NCI-H82 (cell line): Measurements from ENCODE around the gene IYD.
A peak's percentile ranks its signal among the peaks of the same experiment; 100 is the strongest.
"Not testable (repeated sequence)": the region's sequence is repeated elsewhere in the genome, so short reads cannot be mapped to it uniquely, and the experiment has no call there.

Experiments
- DNase-seq: peaks from one replicate; lab custom pipeline; 2025; lab: John Stamatoyannopoulos, UW

IYD gene

DNA sequence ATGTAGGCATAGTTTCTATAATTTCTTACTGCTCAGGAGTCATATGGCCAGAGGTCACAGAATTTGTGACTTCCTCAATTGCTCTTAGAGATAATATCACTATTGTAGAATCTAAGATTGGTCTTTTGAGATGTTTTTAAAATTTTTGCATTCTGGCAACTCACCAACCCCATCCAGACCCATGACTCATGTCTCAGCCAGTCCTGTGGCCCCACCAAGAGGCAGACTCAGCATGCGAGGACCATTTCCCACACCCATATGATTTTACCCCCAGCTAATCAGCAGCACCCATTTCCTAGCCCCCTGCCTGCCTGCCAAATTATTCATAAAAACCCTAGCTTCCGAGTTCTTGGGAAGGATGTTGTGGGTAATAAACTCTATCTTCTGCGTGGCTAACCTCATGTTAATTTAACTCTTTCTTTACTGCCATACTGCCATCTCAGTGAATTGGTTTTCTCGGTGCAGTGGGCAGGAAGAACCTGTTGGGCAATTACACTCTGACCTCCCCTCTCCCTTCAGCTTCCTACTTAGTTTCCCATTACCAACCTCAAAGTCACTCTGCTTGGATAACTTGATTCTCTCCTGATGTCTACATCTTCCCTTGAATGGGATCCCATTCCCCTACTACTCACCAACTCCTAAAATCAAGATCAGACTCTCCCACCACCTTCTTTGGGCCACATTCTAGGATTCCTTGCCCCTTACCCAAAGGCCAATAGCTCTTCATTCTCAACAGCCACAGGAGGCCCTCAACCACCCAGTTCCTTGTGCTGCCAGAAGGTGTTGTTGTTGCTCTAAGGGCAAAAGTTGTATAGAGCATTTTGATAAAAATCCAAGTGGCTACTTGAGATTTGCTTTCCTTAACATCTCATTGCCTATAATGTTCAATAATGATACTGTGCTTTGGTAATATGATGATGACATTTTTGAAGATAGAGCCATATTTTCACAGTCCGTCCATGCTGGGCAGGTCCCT, 16.2 kb upstream of the IYD start:
- DNase-seq: no peak

- no peak for DNase-seq
Measured at GRCh38 chr6:150353445-150353844, 15.4 kb upstream of the IYD start.

GRCh38 chr6:150354754-150355571, 13.8 kb upstream of the IYD start:
- no peak for DNase-seq

- DNase-seq: no peak
Measured at GRCh38 chr6:150355932-150356331, 12.9 kb upstream of the IYD start.

- no peak for DNase-seq
Measured at GRCh38 chr6:150361876-150362275, 6.9 kb upstream of the IYD start.

- peak; percentile 21 for DNase-seq
Measured at GRCh38 chr6:150363733-150364132, 5.1 kb upstream of the IYD start.

- no peak for DNase-seq
Measured at GRCh38 chr6:150366118-150366778, 2.6 kb upstream of the IYD start.

DNA sequence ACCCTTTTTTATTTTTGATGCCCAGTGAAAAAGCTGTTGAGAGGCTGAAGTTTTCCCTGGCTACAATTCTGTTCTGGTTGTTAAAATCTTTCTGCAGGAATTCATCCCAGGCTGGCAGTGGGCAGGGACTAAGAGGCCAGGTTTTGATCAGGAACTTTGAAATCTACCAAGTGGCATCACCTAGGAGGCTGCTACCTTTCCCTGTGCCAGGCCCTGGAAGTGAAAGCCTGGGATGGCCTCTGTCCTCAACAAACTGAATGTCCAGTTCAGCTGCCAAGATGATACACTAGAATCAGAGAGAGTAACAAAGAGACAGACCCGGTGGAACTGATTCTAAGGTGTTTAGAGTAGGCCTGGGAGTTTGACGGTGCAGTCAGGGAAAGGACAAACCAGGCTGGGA, 596 bp downstream of the IYD start:
- DNase-seq: no peak

DNA sequence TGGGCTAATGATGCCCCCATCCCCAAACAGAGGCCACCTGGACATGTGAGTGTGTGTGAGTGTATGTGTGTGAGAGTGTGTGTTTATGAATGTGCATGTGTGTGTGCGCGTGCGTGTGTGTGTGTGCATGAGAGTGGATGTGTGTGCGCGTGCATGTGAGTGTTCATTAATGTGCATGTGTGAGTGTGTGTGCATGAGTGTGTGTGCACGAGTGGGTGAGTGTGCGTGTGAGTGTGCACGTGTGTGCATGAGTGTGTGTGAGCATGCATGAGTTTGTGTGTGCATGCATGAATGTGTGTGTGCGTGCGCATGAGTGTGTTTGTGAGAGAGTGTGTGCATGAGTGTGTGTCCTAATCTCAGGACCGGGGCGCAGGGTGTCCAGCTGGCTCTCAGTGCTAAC, 1.3 kb downstream of the IYD start:
- no peak for DNase-seq

DNA sequence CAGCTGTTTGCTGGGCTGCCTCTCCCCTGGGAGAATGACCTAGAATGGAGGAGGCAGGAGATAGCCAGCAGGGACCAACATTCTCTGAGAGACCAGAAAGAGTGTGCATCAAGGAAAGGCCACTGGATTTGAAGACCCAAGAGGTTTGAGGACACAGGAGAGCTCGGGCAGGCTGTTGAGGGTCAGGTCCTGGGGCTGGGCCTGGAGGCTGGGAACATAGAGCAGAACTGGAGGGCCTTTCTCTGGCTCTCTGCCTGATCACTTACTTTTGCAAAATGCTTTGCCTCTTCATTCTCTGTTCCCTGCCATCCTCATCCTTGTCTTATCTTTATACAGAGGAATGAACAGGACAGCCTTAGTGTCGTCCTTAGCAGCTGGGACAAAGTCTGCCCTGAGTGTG, 2.5 kb downstream of the IYD start:
- no peak for DNase-seq

GRCh38 chr6:150372051-150372450, 3.2 kb downstream of the IYD start:
- DNase-seq: no peak

GRCh38 chr6:150373260-150373701, 4.5 kb downstream of the IYD start:
- no peak for DNase-seq

- DNase-seq: not testable (repeated sequence)
Measured at GRCh38 chr6:150374346-150374745, 5.5 kb downstream of the IYD start.

DNA sequence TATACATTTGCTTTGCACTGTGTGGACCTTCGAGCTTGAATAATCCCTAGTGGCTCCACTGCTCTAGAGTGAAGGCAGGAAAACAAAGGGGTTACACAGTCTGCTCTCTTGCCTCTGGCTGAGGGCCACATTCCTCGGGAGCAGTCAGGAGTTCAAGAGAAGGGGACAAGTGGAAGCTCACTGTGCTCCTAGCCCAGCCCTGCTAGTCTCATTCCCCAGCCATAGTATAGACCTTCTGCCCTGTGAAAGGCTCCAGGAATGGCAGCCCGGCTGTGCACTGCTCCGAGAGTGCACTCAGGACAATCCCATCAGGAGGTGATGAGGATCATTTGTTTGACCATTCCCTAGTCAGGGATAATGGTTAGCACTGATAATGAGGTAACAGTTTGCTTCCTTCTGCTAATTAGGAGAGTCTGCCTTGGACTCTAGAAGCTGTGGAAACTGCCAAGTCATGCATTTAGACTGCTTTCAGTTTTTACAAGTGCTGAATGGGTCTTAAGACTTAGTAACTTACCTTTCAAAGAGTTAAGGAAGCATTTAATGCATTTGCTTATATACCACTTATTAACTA, 8.5 kb downstream of the IYD start:
- no peak for DNase-seq

GRCh38 chr6:150380256-150380655, 11.4 kb downstream of the IYD start:
- no peak for DNase-seq

GRCh38 chr6:150382171-150382570, 13.4 kb downstream of the IYD start:
- DNase-seq: no peak

DNA sequence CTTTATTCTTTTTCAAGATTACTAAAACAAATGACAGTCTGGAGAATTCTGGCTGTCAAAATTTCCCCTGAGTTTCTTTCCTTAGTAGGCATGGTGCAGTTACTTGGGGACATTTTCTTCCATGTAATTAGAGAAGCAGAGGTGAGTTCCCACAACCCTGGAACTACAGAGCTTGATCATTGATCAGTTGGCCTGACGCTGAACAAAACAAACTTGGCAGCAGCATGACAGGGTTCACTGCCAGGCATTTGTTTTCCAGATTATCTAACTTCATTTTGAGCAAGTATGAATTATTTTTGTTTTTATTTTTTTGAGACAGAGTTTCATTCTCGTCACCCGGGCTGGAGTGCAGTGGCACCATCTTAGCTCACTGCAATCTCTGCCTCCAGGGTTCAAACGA, 22.6 kb downstream of the IYD start:
- no peak for DNase-seq

GRCh38 chr6:150391890-150392289, 23.1 kb downstream of the IYD start:
- DNase-seq: no peak

DNA sequence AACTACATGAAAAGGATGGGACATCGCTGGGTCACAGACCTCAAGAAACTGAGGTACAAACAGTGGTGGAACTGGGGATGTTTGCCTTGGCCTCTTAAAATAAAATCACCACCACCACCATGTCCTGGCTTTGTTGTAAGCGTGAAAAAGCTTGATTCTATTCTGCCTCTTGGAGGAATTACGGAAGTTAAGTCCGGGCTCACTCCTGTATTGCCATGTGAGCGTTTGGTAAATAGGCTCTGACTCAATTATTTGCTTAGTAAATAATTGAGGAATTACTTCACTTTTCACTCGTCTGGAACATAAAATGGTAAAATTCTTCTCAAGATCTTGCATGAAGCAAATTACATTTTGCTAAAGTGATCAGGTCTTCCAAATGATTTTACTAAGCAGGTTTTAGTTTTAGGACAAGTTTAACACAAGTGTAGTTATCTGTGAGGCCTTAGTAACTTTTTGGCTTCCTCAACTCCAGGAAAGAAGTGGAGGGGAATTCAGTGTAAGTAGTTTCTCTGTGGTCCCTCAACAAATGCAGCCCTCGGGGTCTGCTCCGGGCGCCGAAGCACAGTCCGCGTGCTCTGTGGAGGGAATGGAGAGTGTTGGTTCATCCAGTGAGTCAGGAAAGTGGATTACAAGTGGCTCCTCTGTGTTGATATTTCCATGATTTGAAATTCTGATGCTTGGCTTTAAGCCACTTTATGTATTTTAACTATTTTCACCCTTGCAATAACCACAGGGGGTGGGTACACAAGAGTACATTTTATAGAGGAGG, 23.8 kb downstream of the IYD start:
- DNase-seq: no peak

DNA sequence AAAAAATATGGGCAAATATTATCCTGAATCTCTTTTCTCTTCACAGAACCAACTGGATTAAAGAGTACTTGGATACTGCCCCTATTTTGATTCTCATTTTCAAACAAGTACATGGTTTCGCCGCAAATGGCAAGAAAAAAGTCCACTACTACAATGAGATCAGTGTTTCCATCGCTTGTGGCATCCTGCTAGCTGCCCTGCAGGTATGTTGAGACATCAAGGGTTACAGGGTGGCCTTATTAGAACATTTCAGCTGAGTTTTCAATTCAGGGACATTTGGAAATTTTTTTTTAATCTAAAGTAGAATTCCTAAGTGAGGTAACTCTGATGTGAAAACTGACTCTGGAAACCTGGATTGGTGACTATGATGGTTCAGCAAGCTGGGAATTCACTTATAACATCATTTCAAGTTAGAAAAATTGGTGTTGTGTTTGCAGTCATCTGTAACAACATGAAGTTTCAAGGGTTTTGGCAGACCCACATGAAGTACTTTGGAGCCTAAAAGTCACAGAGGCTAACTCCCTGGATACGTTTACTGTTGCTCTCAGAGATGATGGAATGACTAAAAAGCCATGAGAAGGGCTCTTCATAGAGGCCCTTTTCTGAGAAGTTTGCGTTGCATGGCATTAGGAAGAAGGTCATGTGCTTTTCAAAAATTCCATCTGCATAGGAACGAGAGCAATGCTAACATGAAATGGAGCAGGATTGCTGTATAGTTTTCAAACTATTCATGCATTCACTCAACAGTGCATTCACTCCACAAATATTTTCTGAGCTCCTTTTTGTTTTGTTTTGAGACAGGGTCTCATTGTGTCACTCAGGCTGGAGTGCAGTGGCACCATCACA, 25.5 kb downstream of the IYD start:
- no peak for DNase-seq
